Right renal pelvis (tissue), 4 donors: ENCODE data around the gene SLC7A11. TPM values are rescaled to one million over a fixed set of nuclear protein-coding genes. Genes with fewer than 3 reads are reported as not detected.
"Not testable (repeated sequence)": the region's sequence is repeated elsewhere in the genome, so short reads cannot be mapped to it uniquely, and the experiment has no call there.

Experiments used
- DNase-seq, 4 donors: peaks; one replicate each; pipeline ENCODE4 v3.0.0-alpha.2; 2013; ENCODE audit warnings: low read depth in 4 of 4, low spot score in 3 of 4, missing footprints in 1 of 4
- polyA plus RNA-seq, 4 donors: library from polyadenylated mRNA; unstranded; fragments of 120-200 nt; gene quantifications; one replicate each; pipeline ENCODE4 v1.2.1, GENCODE V29; 2013; ENCODE audit not compliant: insufficient read length in 4 of 4

SLC7A11 gene
- polyA plus RNA-seq, 4 donors = 1.9 to 2.3 (median 2.1) TPM

GRCh38 chr4:138243369-138243768 is 1.2 kb upstream of the SLC7A11 start:
- DNase-seq = no peak

DNA sequence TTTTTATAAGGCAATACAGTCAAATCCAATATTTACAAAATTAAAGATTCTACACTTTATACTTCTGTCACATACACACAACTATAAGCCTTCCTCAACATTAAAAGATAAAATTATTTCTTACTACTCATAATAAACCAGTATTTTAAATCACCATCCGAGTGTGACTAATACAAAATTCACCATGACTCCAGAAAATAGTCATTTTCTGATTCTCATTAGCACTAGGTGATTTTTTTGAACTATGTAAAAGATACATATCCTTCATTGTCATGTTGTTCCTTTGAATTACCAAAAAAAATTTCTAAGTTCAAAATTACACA is 646 bp upstream of the SLC7A11 start:
- no peak for DNase-seq

DNA sequence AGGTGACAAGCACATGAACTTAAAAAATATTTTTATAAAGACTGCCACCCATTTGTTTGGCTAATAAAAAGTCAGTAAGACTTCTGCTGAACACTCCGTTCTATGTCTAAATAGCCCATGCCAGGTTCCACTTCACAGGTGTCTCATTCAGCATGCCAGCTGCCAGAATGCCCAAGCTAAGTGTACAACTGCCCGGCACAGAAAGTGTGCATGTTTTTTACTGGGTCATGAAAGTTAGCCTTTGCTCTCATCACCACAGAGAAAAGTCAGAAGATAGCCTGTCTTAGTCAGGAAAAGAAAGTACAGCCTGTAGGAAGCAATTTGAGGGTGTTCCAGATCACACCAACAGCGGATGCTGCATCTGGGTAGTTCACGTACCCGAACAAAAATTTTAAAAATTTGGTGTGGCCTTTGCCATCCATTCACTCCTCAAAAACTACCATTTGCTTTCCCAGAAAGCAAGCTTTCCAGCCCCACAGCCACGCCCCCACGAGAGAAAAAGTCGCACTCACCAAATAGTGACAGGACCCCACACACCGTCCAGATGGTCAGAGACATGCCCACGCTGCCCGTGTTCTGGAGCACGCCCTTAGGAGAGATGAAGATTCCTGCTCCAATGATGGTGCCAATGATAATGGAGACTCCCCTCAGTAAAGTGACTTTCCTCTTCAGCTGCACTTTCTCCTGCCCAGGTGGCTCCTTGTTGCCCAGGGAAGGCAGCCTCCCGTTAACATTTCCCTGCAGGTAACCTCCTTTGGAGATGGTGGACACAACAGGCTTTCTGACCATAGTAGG is 671 bp downstream of the SLC7A11 start:
- no peak for DNase-seq

- no peak for DNase-seq
Measured at GRCh38 chr4:138239491-138239890, 2.7 kb downstream of the SLC7A11 start.

GRCh38 chr4:138238521-138239292 is 3.4 kb downstream of the SLC7A11 start:
- DNase-seq = no peak

DNA sequence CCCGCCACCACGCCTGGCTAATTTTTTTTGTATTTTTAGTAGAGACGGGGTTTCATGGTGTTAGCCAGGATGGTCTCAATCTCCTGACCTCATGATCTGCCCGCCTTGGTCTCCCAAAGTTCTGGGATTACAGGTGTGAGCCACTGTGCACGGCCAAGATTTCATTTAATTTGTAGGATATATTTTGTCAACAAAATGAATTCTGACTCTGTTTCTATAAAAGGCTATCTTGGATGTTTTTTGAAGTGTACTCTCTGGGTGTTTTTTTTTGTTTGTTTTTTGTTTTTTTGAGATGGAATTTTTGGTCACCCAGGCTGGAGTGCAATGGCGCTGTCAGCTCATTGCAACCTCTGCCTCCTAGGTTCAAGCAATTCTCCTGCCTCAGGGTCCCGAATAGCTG is 5.0 kb downstream of the SLC7A11 start:
- not testable (repeated sequence) for DNase-seq

DNA sequence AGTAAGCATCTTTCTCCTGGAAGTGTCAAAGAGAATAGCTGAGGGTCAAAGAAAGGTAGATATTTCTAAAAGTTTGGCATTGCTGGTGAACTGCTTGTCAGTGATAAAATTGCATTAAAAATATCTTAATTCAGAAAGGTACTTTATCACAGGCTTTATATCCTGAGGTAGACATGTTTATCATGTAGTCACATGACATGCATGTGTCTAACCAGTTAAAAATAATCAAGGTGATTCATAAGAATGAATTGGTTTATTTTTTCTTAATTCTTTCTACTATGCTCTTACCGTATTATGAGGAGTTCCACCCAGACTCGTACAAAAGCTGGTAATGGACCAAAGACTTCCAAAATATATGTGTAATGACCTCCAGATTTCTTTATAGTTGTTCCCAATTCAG is 6.1 kb downstream of the SLC7A11 start:
- DNase-seq = no peak

- DNase-seq = no peak
Measured at GRCh38 chr4:138235419-138235952, 6.7 kb downstream of the SLC7A11 start.

GRCh38 chr4:138234248-138234647 is 7.9 kb downstream of the SLC7A11 start:
- no peak for DNase-seq

- no peak for DNase-seq
Measured at GRCh38 chr4:138233313-138234034, 8.7 kb downstream of the SLC7A11 start.

- DNase-seq = no peak
Measured at GRCh38 chr4:138232364-138232763, 9.8 kb downstream of the SLC7A11 start.

GRCh38 chr4:138230048-138230447 is 12.1 kb downstream of the SLC7A11 start:
- DNase-seq = no peak

GRCh38 chr4:138229160-138229559 is 13.0 kb downstream of the SLC7A11 start:
- DNase-seq = no peak

GRCh38 chr4:138226351-138226750 is 15.8 kb downstream of the SLC7A11 start:
- DNase-seq = no peak

GRCh38 chr4:138225477-138225876 is 16.7 kb downstream of the SLC7A11 start:
- no peak for DNase-seq

DNA sequence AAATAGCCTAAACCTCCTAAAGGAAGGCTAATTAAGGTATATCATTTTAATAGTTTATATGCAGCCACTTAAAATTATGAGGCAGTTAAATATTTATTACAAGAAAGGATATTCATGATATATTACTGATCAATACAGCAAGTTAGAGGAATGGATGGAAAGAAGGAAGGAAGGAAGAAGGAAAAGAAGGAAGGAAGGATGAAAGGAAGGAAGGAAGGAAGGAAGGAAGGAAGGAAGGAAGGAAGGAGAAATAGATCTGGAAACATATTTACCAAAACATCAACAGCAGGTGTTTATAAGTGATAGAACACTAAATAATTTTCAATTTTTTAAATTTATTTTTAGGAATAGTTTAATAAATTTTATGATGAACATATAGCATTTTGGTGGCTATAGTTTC is 17.5 kb downstream of the SLC7A11 start:
- no peak for DNase-seq

DNA sequence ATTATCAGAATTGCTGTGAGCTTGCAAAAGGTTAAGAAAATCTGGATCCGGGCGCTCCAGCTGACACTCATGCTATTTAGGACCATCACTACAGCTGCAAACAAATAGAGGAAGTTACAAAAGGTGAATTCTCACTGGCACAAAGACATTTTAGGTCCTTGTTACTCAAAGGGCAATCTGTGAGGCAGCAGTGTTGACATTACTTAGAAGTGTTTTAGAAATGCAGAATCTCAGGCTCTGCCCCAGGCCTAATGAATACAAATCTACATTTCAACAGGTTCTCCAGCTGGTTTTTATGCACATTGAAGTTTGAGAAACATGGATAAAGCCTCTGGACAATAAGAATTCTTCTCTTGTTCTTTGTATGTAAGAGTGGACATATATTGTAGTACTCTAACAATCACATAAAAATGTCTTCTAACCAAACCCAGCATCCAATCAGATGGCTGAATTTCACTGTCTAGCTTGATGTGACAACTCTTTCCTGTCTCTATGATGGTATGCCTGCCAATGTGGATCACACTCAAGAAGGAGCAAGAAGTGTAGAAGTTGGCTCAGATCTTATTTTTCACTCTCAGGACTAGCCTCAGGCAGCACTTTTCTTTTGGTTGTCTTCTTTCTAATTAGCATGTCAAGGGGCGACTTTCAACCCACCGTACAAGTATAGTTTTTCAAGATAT is 18.8 kb downstream of the SLC7A11 start:
- no peak for DNase-seq

DNA sequence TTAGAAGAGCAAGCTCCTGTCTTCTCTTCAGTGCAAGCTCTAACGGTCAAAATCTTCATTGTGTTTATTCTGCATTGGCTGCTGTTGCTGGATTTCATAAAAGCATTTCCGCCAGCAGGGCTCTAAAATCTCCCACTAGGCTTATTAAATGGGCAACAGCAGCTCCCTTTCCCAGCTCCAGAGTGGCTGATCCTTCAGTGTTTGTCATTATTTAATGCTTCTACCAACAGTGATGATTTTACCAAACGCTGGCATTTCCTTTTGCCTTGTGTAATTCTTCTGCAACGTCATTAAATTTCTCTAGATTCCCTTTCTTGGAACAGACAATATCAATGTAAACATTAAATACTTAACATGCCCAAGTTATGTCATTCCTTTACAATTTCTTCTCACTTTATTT is 20.1 kb downstream of the SLC7A11 start:
- no peak for DNase-seq

- DNase-seq = no peak
Measured at GRCh38 chr4:138218976-138219375, 23.2 kb downstream of the SLC7A11 start.

DNA sequence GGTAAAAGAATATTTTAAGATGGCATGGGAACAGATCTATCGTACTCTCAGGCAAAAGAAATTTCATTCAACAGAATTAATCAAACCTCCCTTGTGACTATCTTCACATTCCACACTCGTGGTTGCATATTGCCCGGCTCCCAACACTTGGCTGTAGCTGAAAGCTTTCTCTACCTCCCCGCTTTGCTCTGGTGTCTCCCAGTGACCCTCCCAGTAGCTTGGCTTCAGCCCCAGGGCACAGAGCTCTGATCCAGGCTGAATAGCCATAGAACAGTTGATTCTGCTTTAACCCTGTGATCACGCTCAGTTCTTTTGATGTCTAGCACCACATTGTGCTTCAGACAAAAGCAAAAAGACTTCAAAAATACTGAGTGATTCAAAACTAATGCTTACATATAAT is 24.6 kb downstream of the SLC7A11 start:
- DNase-seq = no peak
